SK-N-SH (cell line): Measurements from ENCODE around the gene SETBP1. TPM values are rescaled to one million over a fixed set of nuclear protein-coding genes. Genes with fewer than 3 reads are reported as not detected.

ENCODE experiments used
- CTCF ChIA-PET: fragments of 300-600, 350-600 bp; formaldehyde crosslinking; extraction: SDS; loops from one replicate; lab custom pipeline; 2021; lab: Yijun Ruan, JAX
- POLR2A ChIA-PET: fragments of 350-600 bp; sonication (Branson Sonifier 250); formaldehyde crosslinking; extraction: SDS; loops from one replicate; lab custom pipeline; 2020; ENCODE audit warnings: antibody characterized with exemption, inconsistent platforms; lab: Yijun Ruan, JAX
- DNase-seq: peaks from one replicate; pipeline ENCODE4 v3.0.0; 2012
- H2AFZ ChIP-seq: fragments of 200-600 bp; sonication (generic); 2 replicates; pipeline ENCODE4 v1.8.1; 2016; ENCODE audit warnings: antibody characterized with exemption, mild to moderate bottlenecking, low read depth
- H3F3A ChIP-seq: fragments of 200-600 bp; sonication (generic); replicated peaks from 2 replicates; pipeline ENCODE3; 2016; ENCODE audit warnings: antibody characterized with exemption, mild to moderate bottlenecking; ENCODE audit not compliant: insufficient read depth
- H3K27ac ChIP-seq, 2 experiments: fragments of 200-500 bp in 1 of 2; fragments of 200-600 bp in 1 of 2; sonication (Bioruptor generic) in 1 of 2; sonication (generic), shearing (Covaris generic) in 1 of 2; 2 replicates each; pipeline versions ENCODE4 v1.5.1 to v1.6.1; 2014 to 2016; ENCODE audit warnings: low read depth in 2 of 2, inconsistent platforms in 1 of 2, low read length in 1 of 2, mild to moderate bottlenecking in 1 of 2, mixed read lengths in 1 of 2
- H3K27me3 ChIP-seq: fragments of 200-600 bp; sonication (generic), shearing (Covaris generic); 2 replicates; pipeline ENCODE4 v1.6.1; 2016; ENCODE audit warnings: mixed run types; ENCODE audit not compliant: insufficient read depth
- H3K36me3 ChIP-seq, 2 experiments: fragments of 200-500 bp in 1 of 2; fragments of 200-600 bp in 1 of 2; sonication (Bioruptor generic) in 1 of 2; sonication (generic) in 1 of 2; replicated peaks in 1 of 2; 2 replicates each; pipeline versions ENCODE3 to v1.5.1; 2014 to 2016; ENCODE audit warnings: low read length in 1 of 2, mild to moderate bottlenecking in 1 of 2; ENCODE audit not compliant: insufficient read depth in 2 of 2, control insufficient read depth in 1 of 2
- H3K4me1 ChIP-seq, 2 experiments: fragments of 200-500 bp in 1 of 2; fragments of 200-600 bp in 1 of 2; sonication (Bioruptor generic) in 1 of 2; sonication (generic), shearing (Covaris generic) in 1 of 2; 2 replicates each; pipeline versions ENCODE4 v1.5.1 to v1.6.1; 2014 to 2016; ENCODE audit warnings: low read depth in 1 of 2, low read length in 1 of 2, mixed run types in 1 of 2; ENCODE audit not compliant: insufficient read depth in 2 of 2, control insufficient read depth in 1 of 2
- H3K4me2 ChIP-seq: fragments of 200-600 bp; sonication (generic), shearing (Covaris generic); 2 replicates; pipeline ENCODE4 v1.6.1; 2017; ENCODE audit warnings: mixed run types
- H3K4me3 ChIP-seq, 2 experiments: fragments of 200-500 bp in 1 of 2; fragments of 200-600 bp in 1 of 2; sonication (Bioruptor generic) in 1 of 2; sonication (generic), shearing (Covaris generic) in 1 of 2; 2 replicates each; pipeline versions ENCODE4 v1.5.1 to v1.8.1; 2014 to 2016; ENCODE audit warnings: low read depth in 2 of 2, inconsistent platforms in 1 of 2, low read length in 1 of 2, mild to moderate bottlenecking in 1 of 2, mixed read lengths in 1 of 2, moderate library complexity in 1 of 2
- H3K79me2 ChIP-seq: fragments of 200-600 bp; sonication (generic); 2 replicates; pipeline ENCODE4 v1.8.1; 2017; ENCODE audit warnings: mild to moderate bottlenecking; ENCODE audit not compliant: insufficient read depth
- H3K9ac ChIP-seq: fragments of 200-600 bp; sonication (generic); 2 replicates; pipeline ENCODE4 v1.6.1; 2017; ENCODE audit warnings: mixed run types
- H3K9me2 ChIP-seq: fragments of 200-600 bp; sonication (generic); 2 replicates; pipeline ENCODE4 v1.6.1; 2017; ENCODE audit warnings: mixed run types
- H3K9me3 ChIP-seq: fragments of 200-600 bp; sonication (generic); 2 replicates; pipeline ENCODE4 v1.6.1; 2017; ENCODE audit warnings: mixed run types, mild to moderate bottlenecking, moderate library complexity
- H4K20me1 ChIP-seq: fragments of 200-600 bp; sonication (generic); 2 replicates; pipeline ENCODE4 v1.6.1; 2017; ENCODE audit warnings: mild to moderate bottlenecking, mixed run types; ENCODE audit not compliant: insufficient read depth
- CHD2 ChIP-seq: fragments of 150-350 bp; IDR thresholded peaks from 2 replicates; pipeline ENCODE4 v1.6.1; 2018; ENCODE audit warnings: low read length; ENCODE audit not compliant: partially characterized antibody
- CTCF ChIP-seq: fragments of 200-600 bp; sonication (generic); IDR thresholded peaks from 2 replicates; pipeline ENCODE4 v1.6.1; 2017; ENCODE audit warnings: antibody characterized with exemption, mild to moderate bottlenecking, moderate library complexity
- EP300 ChIP-seq, 2 experiments: IDR thresholded peaks; 2 replicates each; pipeline versions ENCODE4 v1.4.0 to v1.6.1; 2012; ENCODE audit warnings: borderline replicate concordance in 1 of 2, low read depth in 1 of 2, low read length in 1 of 2
- FOSL2 ChIP-seq: IDR thresholded peaks from 2 replicates; pipeline ENCODE4 v1.4.0; 2012; ENCODE audit warnings: low read depth, mild to moderate bottlenecking, moderate library complexity, borderline replicate concordance
- FOXJ3 ChIP-seq: sonication (generic); formaldehyde crosslinking; IDR thresholded peaks from 2 replicates; pipeline ENCODE4 v1.5.1; 2020; ENCODE audit warnings: mild to moderate bottlenecking, missing genetic modification reagents
- GABPA ChIP-seq: IDR thresholded peaks from 2 replicates; pipeline ENCODE4 v1.4.0; 2012; ENCODE audit warnings: low read depth, mild to moderate bottlenecking
- JUND ChIP-seq: IDR thresholded peaks from 2 replicates; pipeline ENCODE4 v1.4.0; 2012
- MXI1 ChIP-seq: IDR thresholded peaks from 2 replicates; pipeline ENCODE4 v1.6.1; 2012; ENCODE audit warnings: mild to moderate bottlenecking, low read depth, low read length, improper control_type of control experiment
- NFIC ChIP-seq: IDR thresholded peaks from 2 replicates; pipeline ENCODE4 v1.4.0; 2012; ENCODE audit warnings: borderline replicate concordance
- PBX3 ChIP-seq: IDR thresholded peaks from 2 replicates; pipeline ENCODE4; 2012
- RCOR1 ChIP-seq: fragments of 150-350 bp; IDR thresholded peaks from 2 replicates; pipeline ENCODE4 v1.6.1; 2017; ENCODE audit warnings: antibody characterized with exemption, low read length
- RXRA ChIP-seq: IDR thresholded peaks from 2 replicates; pipeline ENCODE4 v1.4.0; 2012; ENCODE audit warnings: low read depth, mild to moderate bottlenecking, borderline replicate concordance
- SIN3A ChIP-seq: IDR thresholded peaks from 2 replicates; pipeline ENCODE4 v1.6.1; 2012; ENCODE audit warnings: low read depth, mild to moderate bottlenecking, low read length, moderate library complexity, borderline replicate concordance
- TAF1 ChIP-seq: IDR thresholded peaks from 2 replicates; pipeline ENCODE4 v1.6.1; 2012; ENCODE audit warnings: low read depth, mild to moderate bottlenecking, low read length, moderate library complexity, borderline replicate concordance
- TCF12 ChIP-seq: IDR thresholded peaks from 2 replicates; pipeline ENCODE4 v1.4.0; 2012
- TEAD4 ChIP-seq: IDR thresholded peaks from 2 replicates; pipeline ENCODE4 v1.4.0; 2012; ENCODE audit warnings: mild to moderate bottlenecking, borderline replicate concordance; ENCODE audit not compliant: insufficient read depth
- WGBS: methylation state at CpG from one replicate; pipeline ENCODE4 v1.1.6; 2017; ENCODE audit warnings: low lambda C conversion rate; 5-methylcytosine and 5-hydroxymethylcytosine counted together
- polyA plus RNA-seq, 3 experiments: library from polyadenylated mRNA; depleted of rRNA; stranded (reverse); fragments of >200 nt; gene quantifications; 2 replicates each; pipeline ENCODE4 v1.2.3, GENCODE V29; 2012
- TF ChIP-seq, protein P1 (sequence below): IDR thresholded peaks from 2 replicates; pipeline ENCODE4 v1.4.0; 2012; ENCODE audit warnings: low read depth, borderline replicate concordance
- TF ChIP-seq, protein P2 (sequence below): IDR thresholded peaks from 2 replicates; pipeline ENCODE4 v1.4.0; 2012; ENCODE audit warnings: low read depth, borderline replicate concordance

Gene SETBP1
- polyA plus RNA-seq, 1 of the 3 experiments (the other 2 are of a cell fraction), result 3.0 TPM

- TF ChIP-seq FOSL2 (peak; percentile 53; the same call in 1 of the 2 replicates), NFIC (peak; percentile 45), TCF12 (0 out of 2 replicates have a peak, but pooled peaks have one; percentile 51), FOXJ3 (no peak), JUND (peak; percentile 72), TEAD4 (0 out of 2 replicates have a peak, but pooled peaks have one; percentile 24), PBX3 (0 out of 2 replicates have a peak, but pooled peaks have one; percentile 16), EP300 (IDR thresholded peaks at IDR 0.05; ENCODE audit: borderline replicate concordance in 1 of 2, low read depth in 1 of 2, low read length in 1 of 2) (peak in 1 of 2 experiments; percentile 45; a peak in 1 of 4 replicates), TAF1 (no peak)
- TF ChIP-seq, all 33 proteins: peak for 7
- no peak overlapping the region; a peak in 1 of 4 replicates for H3K27ac ChIP-seq
- no peaks in the 10 kb centered on the region for H3K79me2 ChIP-seq
- H3K36me3 ChIP-seq, result no peaks in the 10 kb centered on the region
- 29% methylated on average over 6 of the region's 6 CpGs for WGBS
- no peaks in the 10 kb centered on the region for H3K9me2 ChIP-seq
- H3K4me3 ChIP-seq, result no peak overlapping the region
- no peak overlapping the region for H3K9ac ChIP-seq
- H4K20me1 ChIP-seq, result no peaks in the 10 kb centered on the region
- H3K9me3 ChIP-seq, result no peaks in the 10 kb centered on the region
- DNase-seq, result no peak
- POLR2A ChIA-PET, result no interaction called here
- H2AFZ ChIP-seq, result no peak overlapping the region
- H3K27me3 ChIP-seq, result no peaks in the 10 kb centered on the region
- peaks cover 0 to 18% of the 10 kb centered on the region in 2 experiments; a peak in 2 of 4 replicates for H3K4me1 ChIP-seq
- CTCF ChIA-PET, result no interaction called here
- H3F3A ChIP-seq, result peaks cover 4% of the 10 kb centered on the region
- H3K4me2 ChIP-seq, result no peak overlapping the region
Measured at GRCh38 chr18:44651478-44651877, 29.2 kb upstream of the SETBP1 start.

GRCh38 chr18:44651918-44652572 lies 28.6 kb upstream of the SETBP1 start:
- no peaks in the 10 kb centered on the region for H3K79me2 ChIP-seq
- H3K27ac ChIP-seq, result no peak overlapping the region
- no peaks in the 10 kb centered on the region for H3K27me3 ChIP-seq
- no peak overlapping the region for H3K4me3 ChIP-seq
- H3K9me3 ChIP-seq, result no peaks in the 10 kb centered on the region
- no peak overlapping the region for H3K9ac ChIP-seq
- peaks cover 4% of the 10 kb centered on the region for H3F3A ChIP-seq
- POLR2A ChIA-PET, result no interaction called here
- peaks cover 0 to 18% of the 10 kb centered on the region in 2 experiments; a peak in 2 of 4 replicates for H3K4me1 ChIP-seq
- DNase-seq, result no peak
- CTCF ChIA-PET, result no interaction called here
- H2AFZ ChIP-seq, result no peak overlapping the region
- 85% methylated on average over 6 of the region's 6 CpGs for WGBS
- no peaks in the 10 kb centered on the region for H3K36me3 ChIP-seq
- no peaks in the 10 kb centered on the region for H4K20me1 ChIP-seq
- H3K9me2 ChIP-seq, result no peaks in the 10 kb centered on the region
- no peak overlapping the region for H3K4me2 ChIP-seq
- TF ChIP-seq, protein P1, sequence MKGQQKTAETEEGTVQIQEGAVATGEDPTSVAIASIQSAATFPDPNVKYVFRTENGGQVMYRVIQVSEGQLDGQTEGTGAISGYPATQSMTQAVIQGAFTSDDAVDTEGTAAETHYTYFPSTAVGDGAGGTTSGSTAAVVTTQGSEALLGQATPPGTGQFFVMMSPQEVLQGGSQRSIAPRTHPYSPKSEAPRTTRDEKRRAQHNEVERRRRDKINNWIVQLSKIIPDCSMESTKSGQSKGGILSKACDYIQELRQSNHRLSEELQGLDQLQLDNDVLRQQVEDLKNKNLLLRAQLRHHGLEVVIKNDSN, result no peak
- TF ChIP-seq JUND (no peak), TAF1 (no peak), RXRA (no peak), TEAD4 (no peak), FOXJ3 (no peak), CHD2 (no peak), RCOR1 (no peak), CTCF (no peak), SIN3A (no peak), MXI1 (no peak), PBX3 (no peak), GABPA (no peak)
- TF ChIP-seq, protein P2, sequence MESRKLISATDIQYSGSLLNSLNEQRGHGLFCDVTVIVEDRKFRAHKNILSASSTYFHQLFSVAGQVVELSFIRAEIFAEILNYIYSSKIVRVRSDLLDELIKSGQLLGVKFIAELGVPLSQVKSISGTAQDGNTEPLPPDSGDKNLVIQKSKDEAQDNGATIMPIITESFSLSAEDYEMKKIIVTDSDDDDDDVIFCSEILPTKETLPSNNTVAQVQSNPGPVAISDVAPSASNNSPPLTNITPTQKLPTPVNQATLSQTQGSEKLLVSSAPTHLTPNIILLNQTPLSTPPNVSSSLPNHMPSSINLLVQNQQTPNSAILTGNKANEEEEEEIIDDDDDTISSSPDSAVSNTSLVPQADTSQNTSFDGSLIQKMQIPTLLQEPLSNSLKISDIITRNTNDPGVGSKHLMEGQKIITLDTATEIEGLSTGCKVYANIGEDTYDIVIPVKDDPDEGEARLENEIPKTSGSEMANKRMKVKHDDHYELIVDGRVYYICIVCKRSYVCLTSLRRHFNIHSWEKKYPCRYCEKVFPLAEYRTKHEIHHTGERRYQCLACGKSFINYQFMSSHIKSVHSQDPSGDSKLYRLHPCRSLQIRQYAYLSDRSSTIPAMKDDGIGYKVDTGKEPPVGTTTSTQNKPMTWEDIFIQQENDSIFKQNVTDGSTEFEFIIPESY, result no peak
